ENCODE data around the gene UNC13A. TPM values are rescaled to one million over a fixed set of nuclear protein-coding genes. Genes with fewer than 3 reads are reported as not detected.

Gene UNC13A
- total RNA-seq, 3 donors from 2014 or later: under 0.01 to 0.15 TPM; not detected in 1

DNA sequence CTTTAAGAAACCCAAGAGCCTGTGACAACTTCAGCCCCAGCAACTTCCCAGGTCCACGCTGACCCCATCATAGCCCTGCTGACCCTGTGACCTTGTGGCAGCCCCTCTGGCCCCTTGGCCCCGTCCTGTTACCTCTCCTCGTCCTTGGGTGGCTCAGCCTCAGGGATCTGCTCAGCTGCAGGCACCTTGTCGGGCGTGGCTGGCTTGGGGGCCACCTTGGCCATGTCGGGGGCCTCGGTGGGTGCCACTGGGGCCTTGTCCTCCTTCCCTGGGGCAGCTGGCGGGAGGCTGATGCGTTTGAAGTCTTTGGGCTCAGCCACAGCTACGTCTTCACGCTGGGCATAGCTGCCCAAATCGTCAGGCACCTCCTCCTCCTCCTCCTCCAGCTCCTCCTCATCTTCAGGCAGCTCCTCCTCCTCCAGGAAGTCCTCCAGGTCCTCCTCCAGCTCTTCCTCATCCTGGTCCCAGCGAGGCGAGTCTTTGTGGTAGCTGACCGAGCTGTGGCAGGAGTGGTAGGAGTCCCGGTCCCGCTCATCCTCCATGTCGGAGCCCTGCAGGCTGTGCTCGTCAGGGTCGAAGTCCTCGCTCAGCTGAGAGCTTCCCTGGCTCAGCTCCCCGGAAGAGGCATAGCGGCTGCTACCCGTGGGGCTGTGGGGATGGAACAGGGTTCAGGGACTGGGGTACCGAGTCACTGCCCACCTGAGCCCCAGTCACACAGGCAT is 32.2 kb downstream of the UNC13A start:
- Histone ChIP-seq H3K4me1 (no peaks in the 10 kb centered on the region), H3K36me3 (no peaks in the 10 kb centered on the region), H3K4me3 (no peak overlapping the region), H3K9me3 (no peaks in the 10 kb centered on the region), H3K27me3 (no peaks in the 10 kb centered on the region), H3K27ac (no peak overlapping the region)
- TF ChIP-seq, protein P1, sequence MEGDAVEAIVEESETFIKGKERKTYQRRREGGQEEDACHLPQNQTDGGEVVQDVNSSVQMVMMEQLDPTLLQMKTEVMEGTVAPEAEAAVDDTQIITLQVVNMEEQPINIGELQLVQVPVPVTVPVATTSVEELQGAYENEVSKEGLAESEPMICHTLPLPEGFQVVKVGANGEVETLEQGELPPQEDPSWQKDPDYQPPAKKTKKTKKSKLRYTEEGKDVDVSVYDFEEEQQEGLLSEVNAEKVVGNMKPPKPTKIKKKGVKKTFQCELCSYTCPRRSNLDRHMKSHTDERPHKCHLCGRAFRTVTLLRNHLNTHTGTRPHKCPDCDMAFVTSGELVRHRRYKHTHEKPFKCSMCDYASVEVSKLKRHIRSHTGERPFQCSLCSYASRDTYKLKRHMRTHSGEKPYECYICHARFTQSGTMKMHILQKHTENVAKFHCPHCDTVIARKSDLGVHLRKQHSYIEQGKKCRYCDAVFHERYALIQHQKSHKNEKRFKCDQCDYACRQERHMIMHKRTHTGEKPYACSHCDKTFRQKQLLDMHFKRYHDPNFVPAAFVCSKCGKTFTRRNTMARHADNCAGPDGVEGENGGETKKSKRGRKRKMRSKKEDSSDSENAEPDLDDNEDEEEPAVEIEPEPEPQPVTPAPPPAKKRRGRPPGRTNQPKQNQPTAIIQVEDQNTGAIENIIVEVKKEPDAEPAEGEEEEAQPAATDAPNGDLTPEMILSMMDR (IDR thresholded peaks at IDR 0.05): no peak
- TF ChIP-seq POLR2A (IDR thresholded peaks at IDR 0.05) (no peak), POLR2AphosphoS5 (IDR thresholded peaks at IDR 0.05) (no peak)
- no peak for DNase-seq (ENCODE audit: low spot score in 2 of 2)
- intact Hi-C loops (cut with DNase I; ENCODE audit: low total_unique reads): no loop called here

DNA sequence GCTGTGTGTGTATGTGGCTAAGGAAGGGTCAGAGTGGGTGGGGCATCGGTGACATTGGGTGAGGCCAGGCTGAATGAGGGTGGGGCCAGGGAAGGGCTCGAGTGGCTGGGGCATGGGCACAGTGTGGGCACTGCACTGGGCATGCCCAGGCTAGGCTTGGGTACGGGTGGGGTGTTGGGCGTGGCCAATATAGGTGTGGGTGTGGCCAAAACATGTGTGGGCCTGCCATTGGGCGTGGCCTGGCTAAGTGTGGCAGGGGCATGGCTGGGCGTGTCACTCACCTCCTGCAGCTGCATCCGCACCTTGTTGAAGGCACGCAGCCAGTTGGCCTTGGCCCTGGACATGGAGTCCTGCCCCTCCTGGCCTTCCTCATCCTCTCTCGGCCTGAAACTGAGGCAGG is 33.2 kb downstream of the UNC13A start:
- Histone ChIP-seq H3K4me1 (no peaks in the 10 kb centered on the region), H3K4me3 (no peak overlapping the region), H3K27me3 (no peaks in the 10 kb centered on the region), H3K36me3 (no peaks in the 10 kb centered on the region), H3K27ac (no peak overlapping the region), H3K9me3 (no peaks in the 10 kb centered on the region)
- TF ChIP-seq POLR2AphosphoS5 (IDR thresholded peaks at IDR 0.05): no peak
- TF ChIP-seq, protein P1 (IDR thresholded peaks at IDR 0.05): no peak
- no peak for DNase-seq (ENCODE audit: low spot score in 2 of 2)
- intact Hi-C loops (cut with DNase I; ENCODE audit: low total_unique reads): no loop called here

DNA sequence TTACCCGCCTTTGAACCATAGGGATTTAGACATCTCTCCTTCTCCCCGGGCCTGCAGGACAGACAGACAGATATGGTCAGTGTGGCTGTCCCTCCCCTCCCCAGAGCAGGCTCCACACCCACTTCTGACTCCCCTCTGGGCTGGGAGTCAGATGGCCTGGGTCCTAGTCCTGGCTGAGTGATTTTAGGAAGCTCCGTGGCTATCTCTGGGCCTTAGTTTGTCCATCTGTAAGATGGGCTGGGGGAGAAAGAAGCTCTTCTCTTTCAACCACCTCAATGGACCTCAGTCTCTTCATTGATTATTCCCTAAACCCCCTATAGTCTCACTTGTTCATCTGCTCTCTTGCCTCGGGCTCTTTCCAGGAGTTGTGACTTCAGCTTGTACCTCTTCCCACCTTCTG is 35.5 kb downstream of the UNC13A start:
- no peaks in the 10 kb centered on the region for H3K9me3 ChIP-seq
- intact Hi-C loops (cut with DNase I; ENCODE audit: low total_unique reads): no loop called here
- H3K4me3 ChIP-seq: no peak overlapping the region
- H3K4me1 ChIP-seq: no peaks in the 10 kb centered on the region
- no peak for DNase-seq (ENCODE audit: low spot score in 2 of 2)
- TF ChIP-seq POLR2A (IDR thresholded peaks at IDR 0.05) (no peak), POLR2AphosphoS5 (IDR thresholded peaks at IDR 0.05) (no peak)
- TF ChIP-seq, protein P1 (IDR thresholded peaks at IDR 0.05): no peak
- H3K36me3 ChIP-seq: no peaks in the 10 kb centered on the region
- no peak overlapping the region for H3K27ac ChIP-seq
- no peaks in the 10 kb centered on the region for H3K27me3 ChIP-seq

DNA sequence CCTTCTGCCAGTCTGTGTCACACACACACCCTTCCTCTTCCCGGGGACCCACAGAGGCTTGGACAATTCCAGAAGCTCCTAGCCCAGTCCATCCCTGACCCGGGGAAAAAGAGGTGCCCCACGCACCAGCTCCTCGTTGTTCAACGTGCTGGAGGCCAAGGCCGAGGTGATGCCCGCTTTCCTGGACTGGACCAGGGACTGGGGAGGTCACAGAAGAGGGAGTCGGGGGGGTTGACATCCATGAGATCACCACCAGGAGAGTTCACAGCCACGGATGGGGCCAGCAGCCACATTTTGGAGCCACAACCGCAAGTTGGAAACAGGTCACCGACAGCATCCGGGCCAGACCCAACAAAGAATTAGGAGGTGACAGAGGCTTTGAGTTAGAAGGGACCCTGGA is 39.4 kb downstream of the UNC13A start:
- peaks cover 0 to 21% of the 10 kb centered on the region in 2 donors for H3K27me3 ChIP-seq
- no peak overlapping the region for H3K4me3 ChIP-seq
- DNase-seq (ENCODE audit: low spot score in 2 of 2): no peak
- no peak overlapping the region for H3K27ac ChIP-seq
- no peaks in the 10 kb centered on the region for H3K9me3 ChIP-seq
- TF ChIP-seq, protein P1 (IDR thresholded peaks at IDR 0.05): no peak
- no peak for TF ChIP-seq POLR2A (IDR thresholded peaks at IDR 0.05)
- TF ChIP-seq POLR2AphosphoS5 (IDR thresholded peaks at IDR 0.05): no peak
- H3K4me1 ChIP-seq: no peaks in the 10 kb centered on the region
- H3K36me3 ChIP-seq: no peaks in the 10 kb centered on the region
- intact Hi-C loops (cut with DNase I; ENCODE audit: low total_unique reads): loop anchor here (5.0 kb wide), 1 partner anchor 239 kb away; no protein-coding TSS in a partner anchor

DNA sequence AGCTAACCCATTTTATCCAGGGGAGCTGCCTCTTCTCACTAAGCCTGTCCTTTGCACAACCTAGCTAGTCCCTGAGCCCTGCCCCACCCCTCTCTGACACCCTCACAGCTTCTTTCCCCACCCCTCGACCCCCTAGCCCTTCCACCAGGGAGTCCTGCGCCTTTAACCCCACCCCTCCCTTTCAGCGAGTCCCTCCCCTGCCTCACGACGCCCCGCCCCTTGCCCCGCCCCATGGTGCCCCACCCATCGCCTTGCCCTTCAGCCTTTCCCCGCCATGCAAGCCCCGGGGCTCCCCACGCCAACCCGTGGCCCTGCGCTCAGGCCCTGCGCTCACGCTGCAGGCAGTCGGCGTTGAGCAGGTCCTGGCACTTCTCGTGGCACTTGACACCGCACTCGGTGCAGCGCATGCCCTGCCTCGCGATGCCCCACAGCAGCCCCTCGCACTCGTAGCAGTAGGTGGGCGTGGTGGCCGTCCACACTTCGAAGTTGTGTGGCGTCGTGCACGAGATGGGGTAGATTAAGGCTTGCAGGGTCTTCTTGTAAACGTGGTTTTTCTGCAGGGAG is 40.0 kb downstream of the UNC13A start:
- Histone ChIP-seq H3K4me1 (no peaks in the 10 kb centered on the region), H3K36me3 (no peaks in the 10 kb centered on the region), H3K27ac (no peak overlapping the region), H3K27me3 (peaks cover 0 to 26% of the 10 kb centered on the region in 2 donors), H3K4me3 (no peak overlapping the region), H3K9me3 (no peaks in the 10 kb centered on the region)
- TF ChIP-seq POLR2A (IDR thresholded peaks at IDR 0.05): no peak
- TF ChIP-seq POLR2AphosphoS5 (IDR thresholded peaks at IDR 0.05): no peak
- TF ChIP-seq, protein P1 (IDR thresholded peaks at IDR 0.05): no peak
- no peak for DNase-seq (ENCODE audit: low spot score in 2 of 2)
- intact Hi-C loops (cut with DNase I; ENCODE audit: low total_unique reads): loop anchor here (5.0 kb wide), 1 partner anchor 239 kb away; no protein-coding TSS in a partner anchor
